ENCODE data around the gene ADRB2.
"Not testable (repeated sequence)": the region's sequence is repeated elsewhere in the genome, so short reads cannot be mapped to it uniquely, and the experiment has no call there.

ADRB2 gene

GRCh38 chr5:148796936-148797335 is 29.5 kb upstream of the ADRB2 start:
- Mint-ChIP-seq H3K9me3 (no peaks in the 10 kb centered on the region), H3K36me3 (ENCODE audit: low read depth) (no peaks in the 10 kb centered on the region), H3K4me3 (no peak overlapping the region), H3K27ac (no peak overlapping the region), H3K4me1 (ENCODE audit: low read depth) (peaks cover 57% of the 10 kb centered on the region), H3K27me3 (peaks cover 23% of the 10 kb centered on the region)

- H3K27me3 Mint-ChIP-seq = peaks cover 22% of the 10 kb centered on the region
- H3K36me3 Mint-ChIP-seq (ENCODE audit: low read depth) = no peaks in the 10 kb centered on the region
- peaks cover 56% of the 10 kb centered on the region for H3K4me1 Mint-ChIP-seq (ENCODE audit: low read depth)
- no peak overlapping the region for H3K27ac Mint-ChIP-seq
- H3K4me3 Mint-ChIP-seq = no peak overlapping the region
- H3K9me3 Mint-ChIP-seq = no peaks in the 10 kb centered on the region
Measured at GRCh38 chr5:148798786-148799185, 27.6 kb upstream of the ADRB2 start.

GRCh38 chr5:148799737-148800527 is 26.5 kb upstream of the ADRB2 start:
- no peaks in the 10 kb centered on the region for H3K9me3 Mint-ChIP-seq
- H3K4me1 Mint-ChIP-seq (ENCODE audit: low read depth) = peaks cover 60% of the 10 kb centered on the region
- peaks cover 13% of the 10 kb centered on the region for H3K27me3 Mint-ChIP-seq
- H3K27ac Mint-ChIP-seq = peak overlapping the region; percentile 87
- peak overlapping the region; percentile 15 for H3K4me3 Mint-ChIP-seq
- H3K36me3 Mint-ChIP-seq (ENCODE audit: low read depth) = no peaks in the 10 kb centered on the region

GRCh38 chr5:148801682-148802276 is 24.6 kb upstream of the ADRB2 start:
- Mint-ChIP-seq H3K9me3 (no peaks in the 10 kb centered on the region), H3K4me1 (ENCODE audit: low read depth) (peaks cover 72% of the 10 kb centered on the region)

DNA sequence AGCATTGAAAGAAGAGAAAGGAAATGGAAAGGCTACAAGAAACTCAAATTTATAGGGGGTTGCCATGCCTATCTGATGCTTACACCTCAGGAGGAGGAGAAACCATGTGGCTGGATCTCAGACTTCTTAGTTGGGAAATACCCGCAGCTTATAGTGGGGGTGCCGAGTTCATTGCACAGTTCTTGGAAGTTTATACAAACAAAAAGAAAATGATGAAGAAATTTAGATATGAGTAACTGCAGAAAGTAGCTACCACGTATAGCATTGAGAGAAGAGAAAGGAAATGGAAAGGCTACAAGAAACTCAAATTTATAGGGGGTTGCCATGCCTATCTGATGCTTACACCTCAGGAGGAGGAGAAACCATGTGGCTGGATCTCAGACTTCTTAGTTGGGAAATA is 23.0 kb upstream of the ADRB2 start:
- H3K9me3 Mint-ChIP-seq = not testable (repeated sequence)

More at GRCh38 chr5:148801682-148802276, 24.6 kb upstream of the ADRB2 start:
- Mint-ChIP-seq H3K27ac (no peak overlapping the region), H3K36me3 (ENCODE audit: low read depth) (no peaks in the 10 kb centered on the region), H3K27me3 (peaks cover 4% of the 10 kb centered on the region), H3K4me3 (no peak overlapping the region)

GRCh38 chr5:148804393-148804792 is 22.0 kb upstream of the ADRB2 start:
- H3K27me3 Mint-ChIP-seq = peaks cover 7% of the 10 kb centered on the region
- no peaks in the 10 kb centered on the region for H3K36me3 Mint-ChIP-seq (ENCODE audit: low read depth)
- H3K4me1 Mint-ChIP-seq (ENCODE audit: low read depth) = peaks cover 88% of the 10 kb centered on the region
- H3K27ac Mint-ChIP-seq = no peak overlapping the region
- no peaks in the 10 kb centered on the region for H3K9me3 Mint-ChIP-seq
- no peak overlapping the region for H3K4me3 Mint-ChIP-seq

More for the DNA sequence above, 23.0 kb upstream of the ADRB2 start:
- peaks cover 86% of the 10 kb centered on the region for H3K4me1 Mint-ChIP-seq (ENCODE audit: low read depth)
- not testable (repeated sequence) for H3K36me3 Mint-ChIP-seq (ENCODE audit: low read depth); H3K4me3 Mint-ChIP-seq; H3K27me3 Mint-ChIP-seq
- H3K27ac Mint-ChIP-seq = peak overlapping the region; percentile 82

DNA sequence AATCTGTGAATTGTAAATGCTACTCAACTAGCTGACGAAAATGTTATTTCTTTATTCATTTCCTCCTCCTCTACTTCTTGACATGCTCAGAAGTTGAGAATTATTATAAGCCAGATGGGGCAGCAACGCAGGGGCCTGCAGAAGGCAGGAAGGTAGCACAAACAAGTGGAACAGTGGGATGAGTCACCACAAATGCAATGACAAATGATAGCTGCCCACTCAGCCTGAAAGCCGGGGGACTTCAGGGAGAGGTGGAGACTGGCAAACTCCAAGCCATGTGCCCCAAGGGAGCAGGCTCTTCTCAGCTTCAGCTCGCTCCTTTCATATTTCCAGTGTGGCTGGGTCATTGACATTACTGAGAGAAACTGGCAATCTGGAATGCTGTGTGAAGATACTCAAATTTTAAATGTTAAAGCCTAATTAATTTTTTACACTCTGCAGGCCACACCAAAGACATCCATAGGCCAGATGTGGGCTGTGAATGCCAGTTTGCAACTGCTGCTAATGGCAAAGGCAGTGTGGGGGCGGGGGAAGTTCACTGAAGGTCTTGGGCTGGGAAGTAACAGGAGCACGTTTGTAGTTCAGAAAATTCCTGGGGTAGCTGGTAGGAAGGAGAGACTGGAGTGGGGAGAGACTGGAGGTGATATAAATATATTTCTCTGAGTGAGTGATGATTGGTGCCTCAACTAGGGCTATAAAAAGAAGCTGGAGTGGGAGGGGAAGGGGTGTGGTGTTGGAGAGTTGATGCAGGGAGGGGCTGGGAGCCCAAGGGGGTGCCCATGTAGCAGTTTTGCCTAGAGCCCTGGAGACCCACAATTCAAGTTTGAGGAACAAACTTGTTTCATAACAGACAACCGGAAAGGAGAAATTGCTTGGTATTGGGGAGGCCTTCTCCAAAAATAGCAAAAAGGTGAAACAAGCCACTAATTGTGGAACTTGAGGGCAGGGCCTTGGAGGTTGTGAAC is 20.8 kb upstream of the ADRB2 start:
- peak overlapping the region; percentile 94 for H3K27ac Mint-ChIP-seq
- H3K9me3 Mint-ChIP-seq = no peaks in the 10 kb centered on the region
- H3K4me1 Mint-ChIP-seq (ENCODE audit: low read depth) = peaks cover 88% of the 10 kb centered on the region
- H3K36me3 Mint-ChIP-seq (ENCODE audit: low read depth) = no peaks in the 10 kb centered on the region
- H3K27me3 Mint-ChIP-seq = peaks cover 7% of the 10 kb centered on the region
- peak overlapping the region; percentile 49 for H3K4me3 Mint-ChIP-seq

DNA sequence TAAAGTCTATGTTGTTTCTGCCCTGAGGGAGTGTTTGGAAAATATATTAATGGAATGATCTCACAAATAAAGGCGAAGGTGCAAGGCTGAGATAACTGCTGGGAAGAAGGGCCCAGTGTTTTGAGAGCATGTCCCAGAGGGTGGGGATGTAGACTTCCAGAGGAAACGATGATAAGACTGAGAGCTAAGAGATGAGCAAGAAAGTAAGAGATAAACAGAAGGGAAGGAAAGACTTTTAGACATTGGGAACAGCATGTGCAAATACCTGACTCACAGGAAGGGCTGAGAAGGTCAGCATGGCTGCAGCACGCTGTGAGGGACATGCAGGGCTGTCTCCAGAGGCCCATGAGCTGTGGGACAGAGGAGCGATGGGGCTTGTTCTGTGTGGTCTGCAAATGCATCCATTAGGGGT is 19.9 kb upstream of the ADRB2 start:
- Mint-ChIP-seq H3K27me3 (peaks cover 7% of the 10 kb centered on the region), H3K9me3 (no peaks in the 10 kb centered on the region), H3K4me1 (ENCODE audit: low read depth) (peaks cover 89% of the 10 kb centered on the region), H3K4me3 (no peak overlapping the region), H3K36me3 (ENCODE audit: low read depth) (no peaks in the 10 kb centered on the region), H3K27ac (peak overlapping the region; percentile 94)

DNA sequence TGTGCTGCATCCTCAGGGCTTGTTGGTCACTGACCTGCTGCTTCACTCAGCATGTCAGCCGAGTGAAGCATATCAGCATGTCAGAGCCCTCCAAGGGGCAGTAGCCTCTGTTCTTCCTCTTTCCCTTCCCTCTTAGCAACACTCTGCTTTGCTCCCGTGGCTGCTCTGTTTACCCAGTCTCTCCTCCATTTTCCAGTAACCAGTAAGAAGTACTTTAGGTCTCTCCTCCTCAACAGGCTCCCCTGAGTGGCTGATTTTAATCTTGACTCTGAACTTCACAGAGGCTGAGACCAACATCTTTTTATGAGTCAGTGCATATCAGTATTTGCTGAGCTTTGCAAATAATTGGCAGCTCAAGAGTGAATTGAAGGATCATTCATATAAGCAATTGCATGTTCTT is 18.6 kb upstream of the ADRB2 start:
- H3K4me1 Mint-ChIP-seq (ENCODE audit: low read depth) = peaks cover 85% of the 10 kb centered on the region
- peaks cover 3% of the 10 kb centered on the region for H3K27me3 Mint-ChIP-seq
- H3K27ac Mint-ChIP-seq = peak overlapping the region; percentile 38
- no peaks in the 10 kb centered on the region for H3K36me3 Mint-ChIP-seq (ENCODE audit: low read depth)
- no peaks in the 10 kb centered on the region for H3K9me3 Mint-ChIP-seq
- no peak overlapping the region for H3K4me3 Mint-ChIP-seq

DNA sequence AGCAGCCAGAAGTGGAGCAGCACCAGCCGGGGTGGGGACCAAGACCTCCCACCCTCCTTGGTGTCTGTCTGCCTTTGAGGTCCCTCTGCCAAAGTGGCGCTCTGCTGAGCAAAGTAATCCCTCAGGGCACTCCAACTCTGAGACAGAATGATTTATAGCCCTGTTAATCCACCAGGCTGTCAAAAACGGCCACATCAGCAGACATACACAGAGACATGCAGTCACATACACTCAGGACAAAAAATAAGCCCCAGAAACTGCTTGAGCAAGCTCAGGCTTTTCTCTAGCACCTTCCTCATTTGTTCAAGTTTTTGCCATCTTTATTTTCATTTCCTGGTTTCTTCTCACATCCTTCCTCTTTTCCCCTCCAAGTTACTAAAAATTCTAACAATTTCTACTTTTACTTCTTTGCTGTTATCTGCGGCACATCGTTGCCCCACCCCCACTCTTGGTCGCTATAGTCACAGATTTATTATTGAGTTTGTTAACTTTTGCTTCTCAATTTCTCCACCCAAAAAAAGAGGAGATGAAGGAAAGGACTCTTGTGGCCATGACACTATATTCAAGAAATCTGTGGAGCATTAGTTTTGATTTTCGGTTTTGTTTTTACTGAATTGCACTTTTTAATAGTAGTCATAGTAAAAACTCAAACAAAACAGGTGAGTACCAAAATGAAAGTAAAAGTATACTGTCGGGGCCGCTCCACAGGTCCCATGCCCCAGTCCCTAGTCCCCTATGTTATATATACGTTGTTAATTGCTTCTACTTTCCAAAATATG is 17.4 kb upstream of the ADRB2 start:
- no peaks in the 10 kb centered on the region for H3K9me3 Mint-ChIP-seq
- H3K27ac Mint-ChIP-seq = peak overlapping the region; percentile 87
- H3K4me3 Mint-ChIP-seq = peak overlapping the region; percentile 80
- H3K27me3 Mint-ChIP-seq = peaks cover 3% of the 10 kb centered on the region
- H3K4me1 Mint-ChIP-seq (ENCODE audit: low read depth) = peaks cover 73% of the 10 kb centered on the region
- no peaks in the 10 kb centered on the region for H3K36me3 Mint-ChIP-seq (ENCODE audit: low read depth)

DNA sequence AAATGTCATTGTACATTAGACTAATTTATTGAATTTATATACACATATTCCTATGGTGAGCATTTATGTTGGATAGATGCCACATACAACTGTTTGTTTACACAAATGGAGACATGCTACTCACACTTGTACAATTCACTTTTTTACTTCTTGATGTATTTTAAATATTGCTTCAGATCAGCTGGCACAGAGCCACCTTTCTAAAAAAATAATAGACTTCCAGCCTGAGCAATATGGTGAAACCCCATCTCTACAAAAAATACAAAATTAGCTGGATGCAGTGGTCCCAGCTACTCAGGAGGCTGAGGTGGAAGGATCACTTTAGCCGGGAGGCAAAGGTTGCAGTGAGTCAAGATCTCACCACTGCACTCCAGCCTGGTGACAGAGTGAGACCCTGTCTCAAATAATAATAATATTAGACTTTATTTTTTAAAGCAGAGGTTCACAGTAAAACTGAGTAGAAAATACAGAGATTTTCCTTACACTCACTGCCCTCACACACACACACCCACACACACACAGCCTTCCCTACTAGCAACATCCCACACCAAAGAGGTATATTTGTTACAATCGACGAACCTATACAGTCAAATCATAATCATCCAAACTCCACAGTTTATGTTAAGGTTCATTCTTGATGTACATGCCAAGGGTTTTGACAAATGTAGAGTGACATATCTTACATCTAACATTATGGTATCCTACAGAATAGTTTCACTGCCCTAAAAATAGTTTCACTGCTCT is 16.5 kb upstream of the ADRB2 start:
- Mint-ChIP-seq H3K4me3 (peak overlapping the region; percentile 80), H3K27ac (peak overlapping the region; percentile 87), H3K4me1 (ENCODE audit: low read depth) (peaks cover 66% of the 10 kb centered on the region), H3K36me3 (ENCODE audit: low read depth) (no peaks in the 10 kb centered on the region), H3K27me3 (peaks cover 3% of the 10 kb centered on the region), H3K9me3 (no peaks in the 10 kb centered on the region)

GRCh38 chr5:148810823-148811222 is 15.6 kb upstream of the ADRB2 start:
- Mint-ChIP-seq H3K4me3 (no peak overlapping the region), H3K27ac (no peak overlapping the region), H3K27me3 (peaks cover 3% of the 10 kb centered on the region), H3K36me3 (ENCODE audit: low read depth) (no peaks in the 10 kb centered on the region), H3K4me1 (ENCODE audit: low read depth) (peaks cover 57% of the 10 kb centered on the region), H3K9me3 (no peaks in the 10 kb centered on the region)

DNA sequence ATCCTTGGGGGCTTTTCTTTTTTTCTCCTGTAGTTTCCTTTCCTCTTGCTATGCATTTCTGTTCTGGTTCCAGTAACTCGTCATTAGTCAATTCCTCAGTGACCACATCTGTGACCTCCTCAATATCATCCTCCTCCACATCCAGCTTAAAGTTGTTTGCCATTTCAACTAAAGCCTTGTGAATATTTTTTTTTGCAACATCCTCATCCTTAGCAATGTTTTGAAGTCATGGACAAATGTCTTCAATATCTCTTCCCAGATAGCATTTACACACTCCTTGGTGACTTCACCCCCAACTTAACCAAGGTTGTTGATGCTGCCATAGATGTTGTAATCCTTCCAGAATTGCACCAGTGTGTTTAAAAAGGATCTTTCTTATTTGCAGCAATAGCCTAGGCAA is 14.7 kb upstream of the ADRB2 start:
- H3K9me3 Mint-ChIP-seq = no peaks in the 10 kb centered on the region
- peaks cover 53% of the 10 kb centered on the region for H3K4me1 Mint-ChIP-seq (ENCODE audit: low read depth)
- H3K27ac Mint-ChIP-seq = no peak overlapping the region
- H3K36me3 Mint-ChIP-seq (ENCODE audit: low read depth) = no peaks in the 10 kb centered on the region
- peaks cover 3% of the 10 kb centered on the region for H3K27me3 Mint-ChIP-seq
- no peak overlapping the region for H3K4me3 Mint-ChIP-seq

DNA sequence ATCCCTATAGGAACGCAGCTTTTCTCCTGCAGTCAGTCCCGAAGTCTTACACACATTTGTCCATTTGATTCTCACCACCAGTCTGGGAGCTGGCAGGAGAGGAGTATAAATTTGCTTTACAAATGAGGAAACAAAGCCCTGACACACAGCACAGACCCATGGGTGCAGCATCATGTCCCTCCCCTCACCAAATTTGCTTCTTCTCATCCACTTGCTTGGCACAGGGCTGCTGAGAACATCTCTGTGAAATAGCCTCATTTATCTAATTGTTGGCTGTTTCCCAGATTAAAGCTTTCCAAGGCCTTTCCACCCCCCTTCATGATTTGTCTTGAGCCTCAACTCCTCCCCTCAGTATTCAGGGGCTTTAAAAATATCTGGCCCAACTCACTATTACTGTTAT is 11.3 kb upstream of the ADRB2 start:
- no peaks in the 10 kb centered on the region for H3K27me3 Mint-ChIP-seq
- H3K36me3 Mint-ChIP-seq (ENCODE audit: low read depth) = no peaks in the 10 kb centered on the region
- H3K9me3 Mint-ChIP-seq = no peaks in the 10 kb centered on the region
- H3K4me3 Mint-ChIP-seq = no peak overlapping the region
- H3K4me1 Mint-ChIP-seq (ENCODE audit: low read depth) = peaks cover 29% of the 10 kb centered on the region
- no peak overlapping the region for H3K27ac Mint-ChIP-seq
